ENCODE data around the gene NOSIP. TPM values are rescaled to one million over a fixed set of nuclear protein-coding genes. Genes with fewer than 3 reads are reported as not detected.
A peak's percentile ranks its signal among the peaks of the same experiment; 100 is the strongest.

Gene NOSIP
- total RNA-seq, 1 donor from 2014 or later = 22.8 TPM

- no peak for DNase-seq
These were observed 36.2 kb downstream of the NOSIP start for GRCh38 chr19:49544154-49544553.

GRCh38 chr19:49543032-49543431, 37.3 kb downstream of the NOSIP start:
- DNase-seq = no peak

- no peak for DNase-seq
These were observed 37.9 kb downstream of the NOSIP start for GRCh38 chr19:49542446-49542845.

GRCh38 chr19:49541914-49542313, 38.4 kb downstream of the NOSIP start:
- DNase-seq = no peak

GRCh38 chr19:49539192-49539952, 41.0 kb downstream of the NOSIP start:
- no peak for DNase-seq

GRCh38 chr19:49538643-49539042, 41.7 kb downstream of the NOSIP start:
- DNase-seq = no peak

GRCh38 chr19:49536921-49537462, 43.4 kb downstream of the NOSIP start:
- DNase-seq = no peak

- no peak for DNase-seq
These were observed 45.5 kb downstream of the NOSIP start for GRCh38 chr19:49534632-49535385.

GRCh38 chr19:49533551-49534488, 46.5 kb downstream of the NOSIP start:
- peak; percentile 42 for DNase-seq

- no peak for DNase-seq
These were observed 49.6 kb downstream of the NOSIP start for GRCh38 chr19:49530708-49531107.

- no peak for DNase-seq
These were observed 52.1 kb downstream of the NOSIP start for GRCh38 chr19:49528211-49528771.

- DNase-seq = no peak
These were observed 55.4 kb downstream of the NOSIP start for GRCh38 chr19:49524812-49525455.

- DNase-seq = no peak
These were observed 59.5 kb downstream of the NOSIP start for GRCh38 chr19:49520705-49521319.

- no peak for DNase-seq
These were observed 62.3 kb downstream of the NOSIP start for GRCh38 chr19:49518033-49518432.

GRCh38 chr19:49515767-49516166, 64.6 kb downstream of the NOSIP start:
- no peak for DNase-seq

GRCh38 chr19:49514151-49514550, 66.2 kb downstream of the NOSIP start:
- no peak for DNase-seq

GRCh38 chr19:49513746-49514118, 66.6 kb downstream of the NOSIP start:
- DNase-seq = no peak

- no peak for DNase-seq
These were observed 67.2 kb downstream of the NOSIP start for GRCh38 chr19:49512970-49513745.

- DNase-seq = no peak
These were observed 72.4 kb downstream of the NOSIP start for GRCh38 chr19:49507803-49508494.
